Measurements from ENCODE around the gene TMPRSS3.

- no peak for TF ChIP-seq POLR2A (IDR thresholded peaks at IDR 0.05)
- TF ChIP-seq, protein P1, sequence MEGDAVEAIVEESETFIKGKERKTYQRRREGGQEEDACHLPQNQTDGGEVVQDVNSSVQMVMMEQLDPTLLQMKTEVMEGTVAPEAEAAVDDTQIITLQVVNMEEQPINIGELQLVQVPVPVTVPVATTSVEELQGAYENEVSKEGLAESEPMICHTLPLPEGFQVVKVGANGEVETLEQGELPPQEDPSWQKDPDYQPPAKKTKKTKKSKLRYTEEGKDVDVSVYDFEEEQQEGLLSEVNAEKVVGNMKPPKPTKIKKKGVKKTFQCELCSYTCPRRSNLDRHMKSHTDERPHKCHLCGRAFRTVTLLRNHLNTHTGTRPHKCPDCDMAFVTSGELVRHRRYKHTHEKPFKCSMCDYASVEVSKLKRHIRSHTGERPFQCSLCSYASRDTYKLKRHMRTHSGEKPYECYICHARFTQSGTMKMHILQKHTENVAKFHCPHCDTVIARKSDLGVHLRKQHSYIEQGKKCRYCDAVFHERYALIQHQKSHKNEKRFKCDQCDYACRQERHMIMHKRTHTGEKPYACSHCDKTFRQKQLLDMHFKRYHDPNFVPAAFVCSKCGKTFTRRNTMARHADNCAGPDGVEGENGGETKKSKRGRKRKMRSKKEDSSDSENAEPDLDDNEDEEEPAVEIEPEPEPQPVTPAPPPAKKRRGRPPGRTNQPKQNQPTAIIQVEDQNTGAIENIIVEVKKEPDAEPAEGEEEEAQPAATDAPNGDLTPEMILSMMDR (IDR thresholded peaks at IDR 0.05), result no peak
These were observed 46.2 kb downstream of the TMPRSS3 start for GRCh38 chr21:42349420-42350317.
